ENCODE data around the gene RYR1. TPM values are rescaled to one million over a fixed set of nuclear protein-coding genes. Genes with fewer than 3 reads are reported as not detected.
"Not testable (repeated sequence)": the region's sequence is repeated elsewhere in the genome, so short reads cannot be mapped to it uniquely, and the experiment has no call there.

The RYR1 gene
- total and polyA plus RNA-seq, 2 donors (not counting 1 experiment from before 2014, with no cell fraction given) = 0.43 to 3.8 TPM

DNA sequence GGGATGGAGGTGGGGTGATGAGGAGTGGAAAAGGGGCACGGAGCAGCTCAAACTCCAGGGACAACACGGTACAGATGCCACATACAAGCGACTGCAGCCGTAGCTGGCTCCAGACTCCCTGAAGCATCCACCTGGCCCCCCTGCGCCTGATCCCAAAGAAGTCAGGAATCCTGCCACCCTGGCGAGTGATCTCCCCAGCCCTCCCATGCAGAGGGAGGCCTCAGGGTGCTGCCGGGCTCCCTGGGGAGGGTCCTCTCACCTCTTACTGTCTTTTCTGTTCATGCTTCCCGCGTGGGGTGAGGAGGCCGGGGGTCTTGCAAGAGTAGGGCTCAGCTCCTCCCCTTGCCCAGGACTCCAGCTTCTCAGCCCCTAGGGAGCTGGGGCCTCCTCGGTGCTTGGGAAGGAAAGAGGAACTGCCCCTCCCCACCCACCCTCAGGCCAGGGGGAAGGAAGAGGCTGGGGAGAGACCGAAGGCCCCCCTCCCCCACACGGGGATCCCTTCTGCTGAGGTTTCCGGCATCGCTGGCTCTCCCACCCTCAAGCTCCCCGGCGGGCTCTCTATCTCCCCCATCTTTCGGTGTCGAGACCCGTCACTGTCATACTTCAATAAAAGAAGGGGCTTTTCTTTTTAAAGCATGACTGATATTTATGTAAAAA lies 7.6 kb upstream of the RYR1 start, which contains the start of gene RASGRP4:
Gene RASGRP4, minus strand, starts transcription at position 410 of the 657 bp plus-strand sequence. Its CDS starts 128 bp downstream, at position 282.
- H4K20me1 ChIP-seq (ENCODE audit: control insufficient read depth, insufficient read depth, low read length, poor library complexity, severe bottlenecking) = no peaks in the 10 kb centered on the region
- H3K4me3 ChIP-seq (ENCODE audit: control extremely low read depth in 1 of 5, extremely low read depth in 1 of 5, insufficient read depth in 1 of 5, low read depth in 2 of 5, low read length in 4 of 5) = peak within 1 kb of the TSS in 2 of 5 experiments; percentile 15 to 38
- peaks cover 15 to 22% of the 10 kb centered on the region in 2 donors for H3K4me1 ChIP-seq (ENCODE audit: control insufficient read depth in 2 of 2, insufficient read depth in 2 of 2, low read length in 2 of 2)
- peaks cover 13% of the 10 kb centered on the region for H3K27me3 Mint-ChIP-seq
- H3K4me3 Mint-ChIP-seq = peak within 1 kb of the TSS; percentile 64
- DNase-seq (peak; percentile 73), ATAC-seq (ENCODE audit: low read depth) (peak; percentile 71)
- peaks cover 26% of the 10 kb centered on the region for H3K4me1 Mint-ChIP-seq
- ChIA-PET CTCF (interaction anchor here (0.5 to 1.1 kb wide), 2 partner anchors 23 to 208 kb away, joined by 3 read pairs; partner anchors contain the start of gene FAM98C), POLR2A (interaction anchor here (0.6 kb wide), 1 partner anchor 507 kb away, joined by 3 read pairs; no protein-coding TSS in a partner anchor)
- no peak within 1 kb of the TSS for H3K27ac Mint-ChIP-seq
- H3K9me3 ChIP-seq (ENCODE audit: control extremely low read depth in 1 of 3, control insufficient read depth in 2 of 3, insufficient read depth in 1 of 3, low read length in 2 of 3) = no peaks in the 10 kb centered on the region
- peaks cover 0 to 2% (median 0%) of the 10 kb centered on the region in 4 experiments for H3K27me3 ChIP-seq (replicated peaks in 1 of 4; ENCODE audit: control extremely low read depth in 1 of 4, control insufficient read depth in 3 of 4, insufficient read depth in 4 of 4, low read length in 3 of 4)
- intact Hi-C loops (cut with micrococcal nuclease) = no loop called here
- no peak for TF ChIP-seq EZH2 (IDR thresholded peaks at IDR 0.05; ENCODE audit: borderline replicate concordance, insufficient read depth, low read depth, low read length, poor library complexity, severe bottlenecking)
- TF ChIP-seq, protein P1, sequence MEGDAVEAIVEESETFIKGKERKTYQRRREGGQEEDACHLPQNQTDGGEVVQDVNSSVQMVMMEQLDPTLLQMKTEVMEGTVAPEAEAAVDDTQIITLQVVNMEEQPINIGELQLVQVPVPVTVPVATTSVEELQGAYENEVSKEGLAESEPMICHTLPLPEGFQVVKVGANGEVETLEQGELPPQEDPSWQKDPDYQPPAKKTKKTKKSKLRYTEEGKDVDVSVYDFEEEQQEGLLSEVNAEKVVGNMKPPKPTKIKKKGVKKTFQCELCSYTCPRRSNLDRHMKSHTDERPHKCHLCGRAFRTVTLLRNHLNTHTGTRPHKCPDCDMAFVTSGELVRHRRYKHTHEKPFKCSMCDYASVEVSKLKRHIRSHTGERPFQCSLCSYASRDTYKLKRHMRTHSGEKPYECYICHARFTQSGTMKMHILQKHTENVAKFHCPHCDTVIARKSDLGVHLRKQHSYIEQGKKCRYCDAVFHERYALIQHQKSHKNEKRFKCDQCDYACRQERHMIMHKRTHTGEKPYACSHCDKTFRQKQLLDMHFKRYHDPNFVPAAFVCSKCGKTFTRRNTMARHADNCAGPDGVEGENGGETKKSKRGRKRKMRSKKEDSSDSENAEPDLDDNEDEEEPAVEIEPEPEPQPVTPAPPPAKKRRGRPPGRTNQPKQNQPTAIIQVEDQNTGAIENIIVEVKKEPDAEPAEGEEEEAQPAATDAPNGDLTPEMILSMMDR (IDR thresholded peaks at IDR 0.05) = no peak
- H3K4me2 ChIP-seq (replicated peaks; ENCODE audit: low read depth, low read length, poor library complexity, severe bottlenecking) = peak within 1 kb of the TSS; percentile 61
- no peak within 1 kb of the TSS for H3K27ac ChIP-seq (ENCODE audit: low read length in 2 of 2)
- H3K36me3 ChIP-seq (replicated peaks in 1 of 2; ENCODE audit: control extremely low read depth in 1 of 2, control insufficient read depth in 1 of 2, extremely low read depth in 1 of 2, insufficient read depth in 2 of 2, low read length in 1 of 2) = no peaks in the 10 kb centered on the region
- peak within 1 kb of the TSS; percentile 56 for H2AFZ ChIP-seq (ENCODE audit: insufficient read depth, low read depth, low read length, poor library complexity, severe bottlenecking)
- no peaks in the 10 kb centered on the region for H3K9me3 Mint-ChIP-seq (ENCODE audit: insufficient read depth)
- 28% methylated on average over 4 of the region's 20 CpGs for WGBS (ENCODE audit: insufficient coverage)
- H3K79me2 ChIP-seq (ENCODE audit: control insufficient read depth, insufficient read depth, low read length) = no peaks in the 10 kb centered on the region
- no peak within 1 kb of the TSS for H3K9ac ChIP-seq (ENCODE audit: low read length)

DNA sequence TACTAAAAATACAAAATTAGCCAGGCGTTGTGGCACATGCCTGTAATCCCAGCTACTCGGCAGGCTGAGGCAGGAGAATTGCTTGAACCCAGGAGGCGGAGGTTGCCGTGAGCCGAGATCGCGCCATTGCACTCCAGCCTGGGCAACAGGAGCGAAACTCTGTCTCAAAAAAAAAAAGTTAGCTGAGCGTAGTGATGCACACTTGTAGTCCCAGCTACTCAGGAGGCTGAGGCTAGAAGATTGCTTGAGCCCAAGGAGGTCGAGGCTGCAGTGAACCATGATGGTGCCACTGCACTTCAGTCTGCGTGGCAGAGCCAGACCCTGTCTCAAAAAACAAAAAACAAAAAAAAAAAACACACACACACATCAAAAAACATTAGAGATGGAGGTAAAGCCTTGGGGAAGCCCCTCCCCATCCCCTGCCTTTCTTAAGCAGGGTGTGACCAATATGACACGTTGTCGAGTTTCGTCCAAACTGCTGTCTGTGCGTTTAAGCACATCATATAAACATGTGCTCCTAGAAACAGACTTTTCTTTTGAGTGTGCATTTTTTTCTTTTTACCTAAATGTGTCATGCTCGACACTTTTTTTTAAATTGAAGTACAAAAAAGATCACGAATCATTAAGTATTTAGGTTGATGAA lies 6.3 kb upstream of the RYR1 start:
- intact Hi-C loops (cut with micrococcal nuclease) = not testable (repeated sequence)
- CTCF ChIA-PET = interaction anchor here (1.1 kb wide), 1 partner anchor 23 kb away, joined by 3 read pairs; no protein-coding TSS in a partner anchor

More for the DNA sequence above, 6.3 kb upstream of the RYR1 start:
- H3K9me3 ChIP-seq (ENCODE audit: control extremely low read depth in 1 of 3, control insufficient read depth in 2 of 3, insufficient read depth in 1 of 3, low read length in 2 of 3); H3K4me3 ChIP-seq (ENCODE audit: control extremely low read depth in 1 of 5, extremely low read depth in 1 of 5, insufficient read depth in 1 of 5, low read depth in 2 of 5, low read length in 4 of 5); H4K20me1 ChIP-seq (ENCODE audit: control insufficient read depth, insufficient read depth, low read length, poor library complexity, severe bottlenecking); H3K79me2 ChIP-seq (ENCODE audit: control insufficient read depth, insufficient read depth, low read length); POLR2A ChIA-PET; H3K9ac ChIP-seq (ENCODE audit: low read length); H3K27ac Mint-ChIP-seq; H3K4me2 ChIP-seq (replicated peaks; ENCODE audit: low read depth, low read length, poor library complexity, severe bottlenecking); H3K27ac ChIP-seq (ENCODE audit: low read length in 2 of 2); H3K27me3 ChIP-seq (replicated peaks in 1 of 4; ENCODE audit: control extremely low read depth in 1 of 4, control insufficient read depth in 3 of 4, insufficient read depth in 4 of 4, low read length in 3 of 4); H2AFZ ChIP-seq (ENCODE audit: insufficient read depth, low read depth, low read length, poor library complexity, severe bottlenecking); H3K36me3 ChIP-seq (replicated peaks in 1 of 2; ENCODE audit: control extremely low read depth in 1 of 2, control insufficient read depth in 1 of 2, extremely low read depth in 1 of 2, insufficient read depth in 2 of 2, low read length in 1 of 2); ATAC-seq (ENCODE audit: low read depth); H3K9me3 Mint-ChIP-seq (ENCODE audit: insufficient read depth): not testable (repeated sequence)
- peak; percentile 43 for DNase-seq
- H3K4me1 ChIP-seq (ENCODE audit: control insufficient read depth in 2 of 2, insufficient read depth in 2 of 2, low read length in 2 of 2) = peaks cover 15 to 22% of the 10 kb centered on the region in 2 donors
- Mint-ChIP-seq H3K4me1 (peaks cover 26% of the 10 kb centered on the region), H3K27me3 (peaks cover 13% of the 10 kb centered on the region), H3K4me3 (peak overlapping the region; percentile 64)
- WGBS (ENCODE audit: insufficient coverage) = 54% methylated on average over 9 of the region's 17 CpGs

Data from B cell (primary cell).